ENCODE results near the gene MTM1.

Gene MTM1

DNA sequence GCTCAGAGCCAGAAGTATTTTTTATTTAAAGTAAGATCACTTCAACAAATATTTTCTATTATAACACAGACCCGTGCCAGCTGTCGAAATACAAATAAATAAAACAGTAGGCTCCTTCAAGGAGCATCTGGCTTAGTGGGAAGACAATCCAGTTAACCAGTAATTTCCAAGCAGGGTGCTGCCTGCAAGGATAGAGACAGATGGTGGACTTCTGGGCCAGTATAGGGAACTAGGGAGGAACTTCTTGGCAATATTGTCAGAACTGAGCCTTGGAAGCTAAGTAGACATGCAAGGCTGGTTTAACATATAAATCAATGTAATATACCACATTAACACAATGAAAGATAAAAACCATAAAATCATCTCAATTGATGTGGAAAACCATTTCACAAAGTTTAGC is 107.8 kb downstream of the MTM1 start:
- DNase-seq (ENCODE audit: low read depth) = no peak

GRCh38 chrX:150680974-150681373 is 112.6 kb downstream of the MTM1 start:
- DNase-seq (ENCODE audit: low read depth) = no peak

DNA sequence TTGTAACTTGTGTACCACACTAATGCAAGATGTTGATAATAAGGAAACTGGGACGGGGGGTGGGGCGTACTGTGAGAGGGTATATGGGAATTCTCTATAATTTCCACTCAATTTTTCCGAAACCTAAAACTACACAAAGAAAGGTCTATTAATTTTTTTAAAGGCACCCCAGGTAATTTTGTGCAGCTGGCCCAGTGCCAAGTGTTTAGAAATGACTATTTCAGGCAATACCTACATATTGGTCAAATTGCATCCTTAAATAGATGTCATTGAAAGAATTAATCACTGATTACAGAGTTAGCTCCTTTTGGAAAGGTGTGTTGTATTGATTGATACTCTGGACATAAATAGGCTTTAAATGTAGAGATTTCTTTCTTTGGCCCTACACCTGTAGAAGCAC is 114.7 kb downstream of the MTM1 start:
- no peak for DNase-seq (ENCODE audit: low read depth)

- no peak for DNase-seq (ENCODE audit: low read depth)
Measured at GRCh38 chrX:150683536-150684146, 115.2 kb downstream of the MTM1 start.

- no peak for DNase-seq (ENCODE audit: low read depth)
Measured at GRCh38 chrX:150688911-150689451, 120.6 kb downstream of the MTM1 start.

GRCh38 chrX:150690126-150690525 is 121.7 kb downstream of the MTM1 start:
- DNase-seq (ENCODE audit: low read depth) = no peak

- DNase-seq (ENCODE audit: low read depth) = no peak
Measured at GRCh38 chrX:150692296-150692695, 123.9 kb downstream of the MTM1 start.

GRCh38 chrX:150692831-150693724 is 124.7 kb downstream of the MTM1 start, which contains the start of gene MTMR1:
Gene MTMR1 (plus strand): TSS chrX:150693396. CDS start chrX:150693531, 135 bp downstream.
- DNase-seq (ENCODE audit: low read depth) = peak; percentile 38

GRCh38 chrX:150693725-150694574 is 125.5 kb downstream of the MTM1 start:
- DNase-seq (ENCODE audit: low read depth) = peak; percentile 34

GRCh38 chrX:150694738-150695410 is 126.5 kb downstream of the MTM1 start:
- DNase-seq (ENCODE audit: low read depth) = no peak

DNA sequence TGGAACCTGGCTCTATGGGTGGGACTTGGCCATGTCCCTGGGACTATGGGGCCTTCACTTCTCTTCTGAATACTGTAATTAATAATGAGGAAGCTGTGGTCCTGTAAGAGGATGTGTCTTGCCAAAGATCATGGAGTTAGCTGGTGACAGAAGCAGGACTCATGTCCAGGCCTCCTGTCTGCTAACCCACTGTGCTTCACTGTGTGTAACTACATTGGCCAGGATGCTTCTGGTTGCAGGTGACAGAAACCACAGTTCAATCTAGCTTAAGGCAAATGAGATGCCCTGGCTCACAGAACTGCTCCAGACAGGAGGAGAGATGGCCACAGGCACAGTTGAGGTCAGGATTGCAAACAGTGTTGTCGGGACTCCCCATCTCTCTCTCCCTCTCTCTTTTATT is 127.9 kb downstream of the MTM1 start:
- no peak for DNase-seq (ENCODE audit: low read depth)

DNA sequence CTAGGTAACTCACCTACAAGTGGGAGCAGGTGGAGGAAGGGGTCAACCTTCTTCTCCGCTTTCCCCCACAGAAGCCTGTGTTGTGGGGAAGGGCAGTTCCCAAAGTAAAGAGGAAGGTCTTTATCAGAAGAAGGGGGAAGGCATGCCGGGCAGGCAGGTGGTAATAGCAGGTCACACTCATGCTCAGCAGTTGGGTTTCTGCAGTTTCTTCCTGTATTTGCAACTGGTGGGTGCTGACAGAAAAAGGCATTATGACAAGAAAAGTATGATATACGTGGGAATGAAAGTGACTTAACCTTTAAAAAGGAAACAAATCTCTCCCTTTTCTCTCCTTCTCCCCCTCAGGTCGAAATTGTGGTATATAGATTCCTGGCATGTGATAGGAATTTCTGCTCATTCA is 128.4 kb downstream of the MTM1 start:
- DNase-seq (ENCODE audit: low read depth) = no peak

- no peak for DNase-seq (ENCODE audit: low read depth)
Measured at GRCh38 chrX:150697641-150698040, 129.2 kb downstream of the MTM1 start.

- DNase-seq (ENCODE audit: low read depth) = no peak
Measured at GRCh38 chrX:150698981-150699380, 130.6 kb downstream of the MTM1 start.

DNA sequence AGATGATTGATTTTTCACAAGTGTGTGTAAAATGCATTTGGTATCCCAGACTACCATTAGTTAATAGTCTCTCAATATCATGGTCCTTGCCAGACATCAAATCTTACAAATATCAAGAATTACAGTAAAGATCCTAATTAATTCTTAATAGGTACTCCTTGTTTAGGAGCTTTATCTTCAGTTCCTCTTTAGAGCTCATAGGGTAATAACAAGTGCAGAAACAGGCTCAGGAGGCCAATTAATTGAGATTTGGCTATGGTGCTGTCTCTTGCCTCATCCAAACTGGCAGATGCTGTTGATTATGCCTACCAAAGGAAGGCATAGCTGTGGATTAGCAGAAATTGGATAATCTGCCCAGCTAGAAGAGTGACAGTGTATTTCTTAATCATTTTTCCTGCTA is 131.7 kb downstream of the MTM1 start:
- DNase-seq (ENCODE audit: low read depth) = no peak

DNA sequence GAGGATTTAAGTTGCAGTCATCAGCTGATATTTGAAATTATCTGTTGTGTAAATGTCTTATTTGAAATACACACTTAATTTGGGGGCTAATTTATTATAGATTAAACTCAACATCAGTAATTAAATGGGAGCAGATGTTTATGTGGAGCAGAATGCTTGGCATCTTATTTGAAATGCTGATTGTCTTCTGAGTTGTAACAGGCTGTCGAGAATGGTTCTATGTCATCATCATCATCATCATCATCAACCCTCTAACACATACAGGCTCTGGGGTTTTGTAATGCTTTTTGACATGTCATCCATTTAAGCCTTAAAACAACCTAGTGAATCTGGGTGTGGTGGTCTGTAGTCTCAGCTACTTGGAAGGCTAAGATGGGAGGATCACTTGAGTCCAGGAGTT is 133.0 kb downstream of the MTM1 start:
- no peak for DNase-seq (ENCODE audit: low read depth)

- DNase-seq (ENCODE audit: low read depth) = no peak
Measured at GRCh38 chrX:150702966-150703694, 134.7 kb downstream of the MTM1 start.

DNA sequence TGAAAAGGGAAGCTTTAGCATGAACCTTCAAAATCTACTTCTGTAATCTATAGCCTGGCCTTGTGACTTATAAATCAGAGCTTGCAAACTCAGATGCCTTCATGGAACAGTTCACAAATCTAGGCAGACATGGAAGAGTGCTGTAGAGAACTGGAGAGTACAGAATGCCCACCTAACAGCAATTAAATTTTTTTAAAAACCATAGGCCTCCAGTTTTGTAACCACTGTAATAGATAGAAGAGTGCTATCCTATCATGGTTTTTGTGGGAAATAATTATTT is 135.2 kb downstream of the MTM1 start:
- DNase-seq (ENCODE audit: low read depth) = no peak

GRCh38 chrX:150704030-150704613 is 135.7 kb downstream of the MTM1 start:
- DNase-seq (ENCODE audit: low read depth) = no peak

GRCh38 chrX:150712619-150713018 is 144.2 kb downstream of the MTM1 start:
- no peak for DNase-seq (ENCODE audit: low read depth)

DNA sequence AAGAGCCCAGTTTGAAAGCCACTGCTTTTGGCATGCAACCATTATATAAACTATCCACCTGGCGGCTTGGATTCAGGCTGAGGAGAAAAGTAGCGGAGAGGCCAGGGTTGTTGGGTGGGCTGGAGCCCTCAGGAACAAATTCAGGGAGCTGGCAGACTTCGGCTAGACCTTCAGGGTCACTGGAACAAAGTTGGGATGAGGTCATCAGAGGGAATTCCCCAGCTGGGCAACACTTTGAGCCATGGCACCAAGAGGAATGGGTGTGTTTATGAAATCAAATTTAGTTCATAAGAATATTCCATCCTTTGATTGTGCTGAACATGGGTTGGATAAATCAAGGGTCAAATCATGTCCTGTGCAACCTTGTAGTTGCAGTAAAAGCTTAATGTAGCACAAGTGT is 146.8 kb downstream of the MTM1 start:
- DNase-seq (ENCODE audit: low read depth) = no peak

Measured in activated T-cell treated with anti-CD3 and anti-CD28 coated beads for 1 hour (primary cell).